Measurements from ENCODE around the gene CA10.

CA10 gene

DNA sequence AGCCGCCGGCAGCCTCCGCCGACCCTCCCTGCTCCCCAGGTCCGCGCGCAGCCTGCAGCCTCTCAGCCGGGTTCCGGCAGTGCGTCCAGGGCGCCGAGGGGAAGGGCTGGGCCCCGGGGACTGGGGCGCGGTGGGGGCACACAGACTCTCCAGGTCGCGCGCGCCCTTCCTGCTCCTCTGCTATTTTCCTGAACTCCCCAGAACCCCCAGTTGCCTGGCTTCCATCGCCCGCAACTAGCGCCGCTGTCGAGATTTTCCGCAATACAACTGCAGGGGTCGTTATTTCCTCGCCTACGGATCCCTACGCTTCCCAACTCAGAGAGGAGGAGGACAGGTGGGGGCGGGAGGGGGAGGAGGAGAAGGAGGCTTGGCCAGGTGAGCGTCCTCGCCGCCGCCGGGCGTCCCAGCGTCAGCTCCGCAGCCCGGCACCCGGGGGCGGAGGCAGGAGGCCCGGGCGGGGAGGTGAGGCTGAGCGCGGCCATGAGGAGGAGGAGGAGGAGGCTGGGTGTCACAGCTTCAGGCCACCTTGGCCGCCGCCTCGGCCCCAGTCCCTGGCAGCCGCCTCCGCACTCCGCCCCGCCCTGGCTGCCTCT lies at the start of gene CA10:
Gene CA10 (minus strand): TSS at position 265 of the 593 bp plus-strand sequence.
- Histone ChIP-seq H3K9me3 (ENCODE audit: severe bottlenecking) (no peaks in the 10 kb centered on the region), H3K4me3 (ENCODE audit: low read depth, low read length) (peak within 1 kb of the TSS; percentile 58), H3K36me3 (no peaks in the 10 kb centered on the region; the same call in 1 of the 2 replicates), H3K27ac (peak within 1 kb of the TSS; percentile 23; the same call in 1 of the 2 replicates), H3K27me3 (ENCODE audit: insufficient read depth, low read depth, severe bottlenecking) (no peaks in the 10 kb centered on the region)
- TF ChIP-seq, protein P1, sequence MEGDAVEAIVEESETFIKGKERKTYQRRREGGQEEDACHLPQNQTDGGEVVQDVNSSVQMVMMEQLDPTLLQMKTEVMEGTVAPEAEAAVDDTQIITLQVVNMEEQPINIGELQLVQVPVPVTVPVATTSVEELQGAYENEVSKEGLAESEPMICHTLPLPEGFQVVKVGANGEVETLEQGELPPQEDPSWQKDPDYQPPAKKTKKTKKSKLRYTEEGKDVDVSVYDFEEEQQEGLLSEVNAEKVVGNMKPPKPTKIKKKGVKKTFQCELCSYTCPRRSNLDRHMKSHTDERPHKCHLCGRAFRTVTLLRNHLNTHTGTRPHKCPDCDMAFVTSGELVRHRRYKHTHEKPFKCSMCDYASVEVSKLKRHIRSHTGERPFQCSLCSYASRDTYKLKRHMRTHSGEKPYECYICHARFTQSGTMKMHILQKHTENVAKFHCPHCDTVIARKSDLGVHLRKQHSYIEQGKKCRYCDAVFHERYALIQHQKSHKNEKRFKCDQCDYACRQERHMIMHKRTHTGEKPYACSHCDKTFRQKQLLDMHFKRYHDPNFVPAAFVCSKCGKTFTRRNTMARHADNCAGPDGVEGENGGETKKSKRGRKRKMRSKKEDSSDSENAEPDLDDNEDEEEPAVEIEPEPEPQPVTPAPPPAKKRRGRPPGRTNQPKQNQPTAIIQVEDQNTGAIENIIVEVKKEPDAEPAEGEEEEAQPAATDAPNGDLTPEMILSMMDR (IDR thresholded peaks at IDR 0.05; ENCODE audit: low read depth, low read length), result peak; percentile 69
- DNase-seq, result peak; percentile 87

DNA sequence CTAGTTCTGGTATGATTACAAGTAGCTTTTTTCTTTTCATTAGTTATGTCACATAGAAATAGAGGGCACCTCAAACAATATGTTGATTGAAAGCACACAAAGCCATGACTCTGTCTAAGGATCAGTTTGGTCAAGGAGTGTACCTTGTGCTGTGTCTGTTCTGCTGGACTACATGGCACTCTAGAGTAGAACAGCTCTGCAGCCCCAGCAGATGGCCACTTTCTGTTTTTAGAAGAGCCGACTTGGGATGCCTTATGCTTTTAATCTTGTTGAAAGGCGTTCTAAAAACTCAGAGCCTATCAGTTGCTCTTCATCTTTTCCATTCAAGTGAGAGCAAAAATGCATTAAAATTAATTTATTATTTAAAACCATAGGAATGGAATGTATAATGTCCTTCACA lies 49.3 kb upstream of the CA10 start:
- no peak overlapping the region for H3K4me3 ChIP-seq (ENCODE audit: low read depth, low read length)
- H3K27ac ChIP-seq, result no peak overlapping the region
- no peaks in the 10 kb centered on the region for H3K36me3 ChIP-seq
- TF ChIP-seq, protein P1 (IDR thresholded peaks at IDR 0.05; ENCODE audit: low read depth, low read length), result no peak
- H3K27me3 ChIP-seq (ENCODE audit: insufficient read depth, low read depth, severe bottlenecking), result no peaks in the 10 kb centered on the region
- peak; percentile 23 for DNase-seq
- no peaks in the 10 kb centered on the region for H3K9me3 ChIP-seq (ENCODE audit: severe bottlenecking)

- Histone ChIP-seq H3K4me3 (ENCODE audit: low read depth, low read length) (no peak overlapping the region), H3K9me3 (ENCODE audit: severe bottlenecking) (no peaks in the 10 kb centered on the region), H3K27ac (no peak overlapping the region), H3K27me3 (ENCODE audit: insufficient read depth, low read depth, severe bottlenecking) (no peaks in the 10 kb centered on the region), H3K36me3 (no peaks in the 10 kb centered on the region)
- TF ChIP-seq, protein P1 (IDR thresholded peaks at IDR 0.05; ENCODE audit: low read depth, low read length), result no peak
- DNase-seq, result no peak
These were observed 44.1 kb upstream of the CA10 start for GRCh38 chr17:52202520-52203080.

- Histone ChIP-seq H3K9me3 (ENCODE audit: severe bottlenecking) (no peaks in the 10 kb centered on the region), H3K27ac (no peak overlapping the region), H3K27me3 (ENCODE audit: insufficient read depth, low read depth, severe bottlenecking) (no peaks in the 10 kb centered on the region), H3K36me3 (no peaks in the 10 kb centered on the region), H3K4me3 (ENCODE audit: low read depth, low read length) (no peak overlapping the region)
- TF ChIP-seq, protein P1 (IDR thresholded peaks at IDR 0.05; ENCODE audit: low read depth, low read length), result no peak
- no peak for DNase-seq
These were observed 43.4 kb upstream of the CA10 start for GRCh38 chr17:52201767-52202519.

DNA sequence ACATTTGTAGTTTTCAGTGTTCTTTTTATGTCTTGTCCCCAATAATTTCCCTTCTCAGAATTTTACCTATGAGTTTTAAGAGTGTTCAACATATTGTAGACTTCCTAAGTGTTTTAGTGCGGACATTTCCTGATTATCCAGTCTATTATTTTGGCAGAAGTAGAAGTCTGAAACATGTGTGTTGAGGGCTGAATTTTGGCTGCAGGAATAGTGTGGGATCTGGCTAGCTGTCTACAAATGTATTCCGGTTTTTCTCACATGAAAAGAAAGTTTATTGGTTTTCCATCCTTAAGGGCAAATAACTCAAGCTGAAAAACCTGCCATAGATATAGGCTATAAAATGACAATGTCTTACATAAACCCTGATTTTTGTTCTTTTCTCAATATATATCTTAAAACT lies 33.0 kb upstream of the CA10 start:
- DNase-seq, result no peak
- H3K9me3 ChIP-seq (ENCODE audit: severe bottlenecking), result no peaks in the 10 kb centered on the region
- no peak overlapping the region for H3K27ac ChIP-seq

More for the DNA sequence above, 33.0 kb upstream of the CA10 start:
- Histone ChIP-seq H3K4me3 (ENCODE audit: low read depth, low read length) (no peak overlapping the region), H3K36me3 (no peaks in the 10 kb centered on the region), H3K27me3 (ENCODE audit: insufficient read depth, low read depth, severe bottlenecking) (no peaks in the 10 kb centered on the region)
- TF ChIP-seq, protein P1 (IDR thresholded peaks at IDR 0.05; ENCODE audit: low read depth, low read length), result no peak

Measured in WERI-Rb-1 (cell line).